C4-2B (cell line): ENCODE data around the gene TRIO.

Experiments
- H3K27ac ChIP-seq: fragments of 450-650 bp; 2 replicates; pipeline ENCODE4 v1.5.1; 2017
- CTCF ChIP-seq: fragments of 450-650 bp; conservative IDR thresholded peaks from 2 replicates; pipeline ENCODE4 v1.5.1; 2017; ENCODE audit warnings: mild to moderate bottlenecking
- ZFX ChIP-seq: fragments of 450-650 bp; IDR thresholded peaks from 2 replicates; pipeline ENCODE4 v1.6.1; 2017

The TRIO gene

DNA sequence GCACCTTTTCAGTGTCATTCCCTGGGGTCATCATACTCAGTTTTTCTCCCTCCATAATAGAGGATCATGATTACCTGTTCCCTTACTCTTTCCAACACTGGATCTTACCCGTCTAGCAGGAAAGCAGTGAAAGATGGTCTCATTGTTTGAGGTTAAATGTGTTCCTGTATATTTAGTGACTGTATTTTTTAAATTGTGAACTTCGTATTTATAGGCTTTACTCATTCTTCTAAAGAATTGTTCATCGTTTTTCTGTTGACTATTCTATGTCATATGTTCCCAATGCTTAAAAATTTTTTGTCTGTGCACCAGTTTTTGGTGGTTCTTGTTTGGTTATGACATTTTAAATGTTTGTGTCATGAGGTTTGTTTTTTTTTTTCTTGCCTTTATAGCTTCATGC is 233.6 kb downstream of the TRIO start:
- no peak overlapping the region for H3K27ac ChIP-seq
- TF ChIP-seq CTCF: no peak
- TF ChIP-seq ZFX: no peak

GRCh38 chr5:14379739-14380497 is 236.8 kb downstream of the TRIO start:
- no peak for TF ChIP-seq ZFX
- no peak for TF ChIP-seq CTCF
- H3K27ac ChIP-seq: no peak overlapping the region

- H3K27ac ChIP-seq: no peak overlapping the region
- TF ChIP-seq ZFX (no peak), CTCF (no peak)
Measured at GRCh38 chr5:14380712-14381111, 237.6 kb downstream of the TRIO start.

DNA sequence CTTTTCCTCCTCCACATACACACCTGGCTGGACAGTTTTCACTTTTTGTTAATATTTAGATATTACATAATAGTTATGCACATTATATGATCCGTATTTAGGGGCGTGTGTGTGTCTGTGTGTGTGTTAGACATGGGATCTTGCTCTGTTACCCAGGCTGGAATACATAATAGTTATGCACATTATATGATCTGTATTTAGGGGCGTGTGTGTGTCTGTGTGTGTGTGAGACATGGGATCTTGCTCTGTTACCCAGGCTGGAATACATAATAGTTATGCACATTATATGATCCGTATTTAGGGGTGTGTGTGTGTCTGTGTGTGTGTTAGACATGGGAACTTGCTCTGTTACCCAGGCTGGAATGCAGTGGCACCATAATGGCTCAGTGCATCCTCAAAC is 239.5 kb downstream of the TRIO start:
- TF ChIP-seq CTCF (no peak), ZFX (no peak)
- H3K27ac ChIP-seq: no peak overlapping the region

GRCh38 chr5:14383923-14384322 is 240.8 kb downstream of the TRIO start:
- TF ChIP-seq CTCF (no peak), ZFX (no peak)

DNA sequence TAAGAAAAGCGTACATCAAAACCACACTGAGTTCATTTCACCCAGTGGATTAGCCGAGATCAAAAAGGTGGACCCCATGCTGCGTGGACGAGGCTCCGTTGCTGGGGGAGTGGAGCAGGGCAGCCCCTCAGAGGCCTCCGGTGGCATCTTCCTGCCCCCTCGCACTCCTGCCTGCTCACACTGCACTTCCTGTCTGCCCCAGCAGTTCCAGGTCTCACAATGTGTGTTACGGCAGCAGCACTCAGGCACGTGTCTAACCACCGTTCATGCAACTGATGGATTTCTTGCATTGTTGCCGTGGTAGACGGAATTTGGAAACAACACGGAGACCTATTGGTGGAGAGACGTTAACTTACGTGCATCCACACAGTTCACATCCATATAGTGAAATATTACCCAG is 241.9 kb downstream of the TRIO start:
- TF ChIP-seq CTCF: no peak
- no peak for TF ChIP-seq ZFX
- H3K27ac ChIP-seq: no peak overlapping the region

More at GRCh38 chr5:14383923-14384322, 240.8 kb downstream of the TRIO start:
- no peak overlapping the region for H3K27ac ChIP-seq

GRCh38 chr5:14386884-14387624 is 243.9 kb downstream of the TRIO start:
- H3K27ac ChIP-seq: no peak overlapping the region
- TF ChIP-seq CTCF (no peak), ZFX (no peak)
